HUDEP-2 (cell line): ENCODE measurements around the gene RBKS.

Experiments used
- DNase-seq, 76 experiments: peaks; one replicate each; lab custom pipeline; 2025; ENCODE audit not compliant: unreplicated experiment in 76 of 76; lab: John Stamatoyannopoulos, UW

The RBKS gene

GRCh38 chr2:27738349-27739057, 151.7 kb downstream of the RBKS start:
- no peak for DNase-seq

DNA sequence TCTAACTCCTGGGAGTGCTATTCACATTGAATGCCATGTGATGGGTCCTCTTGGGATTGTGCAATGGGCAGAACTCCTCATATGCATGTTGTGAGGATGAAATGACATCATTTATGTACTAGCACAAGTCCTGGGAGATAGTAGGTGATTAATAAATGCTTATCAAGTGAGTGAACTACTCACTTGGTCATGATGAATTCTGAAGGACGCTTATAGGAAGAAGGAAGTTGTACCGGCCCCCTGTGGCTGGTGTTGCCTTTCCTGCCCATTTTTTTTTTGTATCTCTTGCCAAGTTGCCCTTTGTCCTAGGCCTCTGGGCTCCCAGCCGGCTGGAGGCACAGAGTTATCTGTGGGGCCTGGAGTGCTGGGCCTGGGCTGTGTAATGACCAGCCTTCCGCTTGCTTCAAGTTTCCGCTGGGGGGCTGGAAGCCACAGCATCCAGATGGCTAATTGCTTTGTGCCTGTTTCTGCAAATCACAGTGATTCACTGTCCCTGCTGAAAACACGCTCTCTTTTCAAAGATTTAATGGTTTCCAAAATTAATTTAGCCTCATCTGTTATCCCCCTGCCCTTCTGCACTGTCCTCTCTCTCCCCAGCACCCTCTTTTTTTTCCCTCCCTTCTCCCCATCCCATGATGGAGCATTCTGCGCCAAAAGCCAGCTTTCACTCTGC, 152.4 kb downstream of the RBKS start:
- no peak for DNase-seq

GRCh38 chr2:27736890-27737204, 153.3 kb downstream of the RBKS start:
- DNase-seq: no peak

- DNase-seq: no peak
Measured at GRCh38 chr2:27736031-27736889, 153.9 kb downstream of the RBKS start.

GRCh38 chr2:27735263-27735904, 154.8 kb downstream of the RBKS start:
- peak in 36 of 76 experiments; percentile 6 to 68 (median 32) for DNase-seq

GRCh38 chr2:27734305-27734704, 155.9 kb downstream of the RBKS start:
- no peak for DNase-seq
